ENCODE results near the gene ATP1B1.

The ATP1B1 gene

DNA sequence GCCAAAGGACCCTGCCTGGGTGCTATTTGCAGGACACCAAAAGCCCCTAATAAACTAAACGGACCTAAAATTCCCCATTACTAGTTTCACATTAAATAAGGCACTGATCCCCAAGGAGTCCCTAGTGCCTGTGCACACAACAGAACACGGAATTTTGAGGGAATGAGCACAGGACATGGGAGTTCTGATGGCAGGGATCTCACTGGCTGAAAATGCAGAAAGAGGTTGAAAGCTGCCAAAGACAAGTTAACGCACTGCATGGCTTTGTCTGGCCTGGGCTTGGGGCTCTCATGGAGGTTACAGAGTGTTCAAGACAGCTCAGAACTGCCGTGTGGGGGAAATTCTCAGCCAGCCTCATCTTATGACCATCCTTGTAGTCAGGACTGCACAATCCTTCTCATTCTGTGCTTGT, 15.6 kb upstream of the ATP1B1 start (continued):
- TF ChIP-seq, protein P1, sequence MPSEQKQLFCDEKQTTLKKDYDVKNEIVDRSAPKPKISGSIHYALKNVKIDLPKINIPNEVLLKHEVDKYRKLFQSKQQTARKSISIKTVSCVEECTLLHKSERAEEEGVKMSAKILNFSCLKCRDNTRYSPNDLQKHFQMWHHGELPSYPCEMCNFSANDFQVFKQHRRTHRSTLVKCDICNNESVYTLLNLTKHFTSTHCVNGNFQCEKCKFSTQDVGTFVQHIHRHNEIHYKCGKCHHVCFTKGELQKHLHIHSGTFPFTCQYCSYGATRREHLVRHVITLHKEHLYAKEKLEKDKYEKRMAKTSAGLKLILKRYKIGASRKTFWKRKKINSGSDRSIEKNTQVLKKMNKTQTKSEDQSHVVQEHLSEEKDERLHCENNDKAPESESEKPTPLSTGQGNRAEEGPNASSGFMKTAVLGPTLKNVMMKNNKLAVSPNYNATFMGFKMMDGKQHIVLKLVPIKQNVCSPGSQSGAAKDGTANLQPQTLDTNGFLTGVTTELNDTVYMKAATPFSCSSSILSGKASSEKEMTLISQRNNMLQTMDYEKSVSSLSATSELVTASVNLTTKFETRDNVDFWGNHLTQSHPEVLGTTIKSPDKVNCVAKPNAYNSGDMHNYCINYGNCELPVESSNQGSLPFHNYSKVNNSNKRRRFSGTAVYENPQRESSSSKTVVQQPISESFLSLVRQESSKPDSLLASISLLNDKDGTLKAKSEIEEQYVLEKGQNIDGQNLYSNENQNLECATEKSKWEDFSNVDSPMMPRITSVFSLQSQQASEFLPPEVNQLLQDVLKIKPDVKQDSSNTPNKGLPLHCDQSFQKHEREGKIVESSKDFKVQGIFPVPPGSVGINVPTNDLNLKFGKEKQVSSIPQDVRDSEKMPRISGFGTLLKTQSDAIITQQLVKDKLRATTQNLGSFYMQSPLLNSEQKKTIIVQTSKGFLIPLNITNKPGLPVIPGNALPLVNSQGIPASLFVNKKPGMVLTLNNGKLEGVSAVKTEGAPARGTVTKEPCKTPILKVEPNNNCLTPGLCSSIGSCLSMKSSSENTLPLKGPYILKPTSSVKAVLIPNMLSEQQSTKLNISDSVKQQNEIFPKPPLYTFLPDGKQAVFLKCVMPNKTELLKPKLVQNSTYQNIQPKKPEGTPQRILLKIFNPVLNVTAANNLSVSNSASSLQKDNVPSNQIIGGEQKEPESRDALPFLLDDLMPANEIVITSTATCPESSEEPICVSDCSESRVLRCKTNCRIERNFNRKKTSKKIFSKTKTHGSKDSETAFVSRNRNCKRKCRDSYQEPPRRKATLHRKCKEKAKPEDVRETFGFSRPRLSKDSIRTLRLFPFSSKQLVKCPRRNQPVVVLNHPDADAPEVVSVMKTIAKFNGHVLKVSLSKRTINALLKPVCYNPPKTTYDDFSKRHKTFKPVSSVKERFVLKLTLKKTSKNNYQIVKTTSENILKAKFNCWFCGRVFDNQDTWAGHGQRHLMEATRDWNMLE (tag by site-specific recombination; conservative IDR thresholded peaks at IDR 0.05; ENCODE audit: low read depth), result no peak
- TF ChIP-seq ZNF23 (tag by site-specific recombination; IDR thresholded peaks at IDR 0.05; ENCODE audit: borderline replicate concordance), result no peak

DNA sequence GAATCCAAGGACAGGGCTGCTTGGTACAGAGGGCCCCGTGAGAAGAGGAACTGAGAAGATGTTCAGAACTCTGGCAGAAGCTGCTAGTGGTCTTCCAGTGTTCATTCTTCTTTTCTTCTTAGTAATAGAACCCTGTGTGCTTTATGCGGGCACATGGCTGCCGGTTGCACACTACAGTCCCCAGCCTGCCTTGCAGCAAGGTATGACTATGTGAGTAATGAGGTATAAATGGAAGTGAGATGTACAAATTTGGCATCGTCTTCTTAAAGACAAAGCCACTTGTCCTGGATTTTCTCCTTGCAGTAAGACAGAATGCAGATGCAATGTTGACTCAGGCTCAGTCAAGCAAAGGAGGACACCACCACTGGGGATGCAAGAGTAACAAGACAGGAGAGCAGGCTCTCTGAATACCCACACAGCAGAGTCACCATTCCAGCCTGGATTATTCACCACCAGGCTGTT, 15.0 kb upstream of the ATP1B1 start:
- 0 out of 2 replicates have a peak, but pooled peaks cover 3% of the 10 kb centered on the region for H3K4me1 ChIP-seq (ENCODE audit: control insufficient read depth, insufficient read depth, low read length)
- H3K9me3 ChIP-seq (ENCODE audit: control insufficient read depth, insufficient read depth, low read depth, low read length), result no peaks in the 10 kb centered on the region
- no peak overlapping the region for H3K4me3 ChIP-seq (ENCODE audit: low read depth, low read length)
- H3K36me3 ChIP-seq (ENCODE audit: control insufficient read depth in 2 of 2, insufficient read depth in 1 of 2, low read length in 2 of 2), result no peaks in the 10 kb centered on the region
- CTCF ChIA-PET, result no interaction called here
- no peak overlapping the region for H3K27ac ChIP-seq (ENCODE audit: extremely low read depth, low read depth, low read length)
- POLR2A ChIA-PET, result no interaction called here
- no peak for TF ChIP-seq ZNF175 (tag by site-specific recombination; IDR thresholded peaks at IDR 0.05)

DNA sequence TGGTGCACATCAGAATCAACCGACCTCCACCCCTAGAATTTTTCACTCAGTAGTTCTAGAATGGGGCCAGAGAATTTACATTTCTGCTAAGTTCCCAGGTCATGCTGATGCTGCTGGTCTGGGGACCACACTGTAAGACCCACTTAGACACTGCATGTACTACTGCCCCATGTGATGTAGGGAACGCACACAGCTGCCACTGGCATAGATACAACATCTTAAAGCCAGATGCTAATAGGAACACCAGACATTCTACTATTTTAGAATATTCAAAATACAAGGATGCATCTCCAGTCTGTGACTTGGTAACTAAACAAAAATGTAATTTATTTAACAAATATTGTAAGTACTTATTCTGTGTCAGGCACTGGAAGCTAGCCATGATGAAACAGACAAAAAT, 14.1 kb upstream of the ATP1B1 start:
- 0 out of 2 replicates have a peak, but pooled peaks cover under 1% of the 10 kb centered on the region for H3K4me1 ChIP-seq (ENCODE audit: control insufficient read depth, insufficient read depth, low read length)
- H3K36me3 ChIP-seq (ENCODE audit: control insufficient read depth in 2 of 2, insufficient read depth in 1 of 2, low read length in 2 of 2), result no peaks in the 10 kb centered on the region
- no peak overlapping the region for H3K4me3 ChIP-seq (ENCODE audit: low read depth, low read length)
- no peak overlapping the region for H3K27ac ChIP-seq (ENCODE audit: extremely low read depth, low read depth, low read length)
- no peak for TF ChIP-seq ZNF324 (tag by site-specific recombination; IDR thresholded peaks at IDR 0.05)
- TF ChIP-seq SALL2 (tag by site-specific recombination; IDR thresholded peaks at IDR 0.05; ENCODE audit: borderline replicate concordance), result no peak
- no peak for TF ChIP-seq ZNF423 (tag by site-specific recombination; IDR thresholded peaks at IDR 0.05)
- no peaks in the 10 kb centered on the region for H3K9me3 ChIP-seq (ENCODE audit: control insufficient read depth, insufficient read depth, low read depth, low read length)
- POLR2A ChIA-PET, result no interaction called here
- CTCF ChIA-PET, result no interaction called here

DNA sequence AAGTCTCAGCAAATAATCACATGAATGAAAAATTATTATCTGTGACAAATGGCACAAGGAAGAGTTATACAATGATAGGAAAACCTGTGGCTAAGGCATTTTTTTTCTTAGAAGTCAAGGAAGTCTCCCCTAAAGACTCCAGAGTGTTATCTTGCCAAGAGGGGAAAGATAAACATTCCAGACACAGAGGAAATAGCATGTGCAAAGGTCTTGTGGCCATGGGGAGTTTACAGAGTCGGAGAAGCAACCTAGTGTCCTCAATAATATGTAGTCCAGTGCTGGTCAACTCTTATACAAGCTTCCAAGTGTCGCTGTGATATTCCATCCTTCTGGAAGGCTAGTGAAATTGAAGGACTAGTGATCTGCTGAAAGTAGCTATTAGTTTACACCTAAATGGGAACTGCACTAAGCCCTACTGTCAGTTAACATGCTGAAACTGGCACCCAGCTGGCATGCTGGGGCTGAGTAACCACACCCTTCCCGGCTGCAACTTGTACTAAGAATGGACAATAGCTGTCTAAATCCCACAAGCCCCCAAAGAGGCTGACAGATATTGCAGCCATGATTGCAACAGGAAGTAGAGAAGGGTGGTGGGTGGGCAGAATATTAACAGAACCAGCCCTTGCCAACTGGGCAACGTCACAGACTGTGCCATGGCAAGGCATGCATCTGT, 11.5 kb upstream of the ATP1B1 start:
- ChIA-PET POLR2A (no interaction called here), CTCF (interaction anchor here (0.8 kb wide), 1 partner anchor 859 kb away, joined by 4 read pairs; no protein-coding TSS in a partner anchor)
- H3K27ac ChIP-seq (ENCODE audit: extremely low read depth, low read depth, low read length), result no peak overlapping the region
- no peaks in the 10 kb centered on the region for H3K36me3 ChIP-seq (ENCODE audit: control insufficient read depth in 2 of 2, insufficient read depth in 1 of 2, low read length in 2 of 2)
- H3K4me1 ChIP-seq (ENCODE audit: control insufficient read depth, insufficient read depth, low read length), result no peaks in the 10 kb centered on the region
- TF ChIP-seq ZNF112 (tag by site-specific recombination; IDR thresholded peaks at IDR 0.05) (no peak), SP2 (tag by site-specific recombination; IDR thresholded peaks at IDR 0.05) (no peak), ZNF146 (tag by site-specific recombination; IDR thresholded peaks at IDR 0.05) (no peak), ZNF623 (tag by site-specific recombination; IDR thresholded peaks at IDR 0.05) (0 out of 2 replicates have a peak, but pooled peaks have one; percentile 12)
- H3K9me3 ChIP-seq (ENCODE audit: control insufficient read depth, insufficient read depth, low read depth, low read length), result no peaks in the 10 kb centered on the region
- H3K4me3 ChIP-seq (ENCODE audit: low read depth, low read length), result no peak overlapping the region

- Histone ChIP-seq H3K9me3 (ENCODE audit: control insufficient read depth, insufficient read depth, low read depth, low read length) (no peaks in the 10 kb centered on the region), H3K36me3 (ENCODE audit: control insufficient read depth in 2 of 2, insufficient read depth in 1 of 2, low read length in 2 of 2) (no peaks in the 10 kb centered on the region), H3K4me3 (ENCODE audit: low read depth, low read length) (no peak overlapping the region), H3K4me1 (ENCODE audit: control insufficient read depth, insufficient read depth, low read length) (peaks cover 8% of the 10 kb centered on the region), H3K27ac (ENCODE audit: extremely low read depth, low read depth, low read length) (no peak overlapping the region)
- TF ChIP-seq ZNF626 (tag by site-specific recombination; IDR thresholded peaks at IDR 0.05) (no peak), TCF7L2 (IDR thresholded peaks at IDR 0.05; ENCODE audit: borderline replicate concordance, low read depth, low read length) (no peak), ZNF302 (tag by site-specific recombination; IDR thresholded peaks at IDR 0.05; ENCODE audit: low read depth) (no peak), ZSCAN16 (tag by site-specific recombination; IDR thresholded peaks at IDR 0.05) (no peak), IKZF3 (tag by site-specific recombination; IDR thresholded peaks at IDR 0.05) (no peak), ZNF423 (tag by site-specific recombination; IDR thresholded peaks at IDR 0.05) (no peak), GFI1B (tag by site-specific recombination; IDR thresholded peaks at IDR 0.05) (no peak), ZNF560 (tag by site-specific recombination; IDR thresholded peaks at IDR 0.05; ENCODE audit: borderline replicate concordance) (no peak)
- TF ChIP-seq, protein P2, sequence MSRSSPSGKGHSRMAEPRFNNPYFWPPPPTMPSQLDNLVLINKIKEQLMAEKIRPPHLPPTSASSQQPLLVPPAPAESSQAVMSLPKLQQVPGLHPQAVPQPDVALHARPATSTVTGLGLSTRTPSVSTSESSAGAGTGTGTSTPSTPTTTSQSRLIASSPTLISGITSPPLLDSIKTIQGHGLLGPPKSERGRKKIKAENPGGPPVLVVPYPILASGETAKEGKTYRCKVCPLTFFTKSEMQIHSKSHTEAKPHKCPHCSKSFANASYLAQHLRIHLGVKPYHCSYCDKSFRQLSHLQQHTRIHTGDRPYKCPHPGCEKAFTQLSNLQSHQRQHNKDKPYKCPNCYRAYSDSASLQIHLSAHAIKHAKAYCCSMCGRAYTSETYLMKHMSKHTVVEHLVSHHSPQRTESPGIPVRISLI (tag by site-specific recombination; IDR thresholded peaks at IDR 0.05), result no peak
- TF ChIP-seq, protein P3, sequence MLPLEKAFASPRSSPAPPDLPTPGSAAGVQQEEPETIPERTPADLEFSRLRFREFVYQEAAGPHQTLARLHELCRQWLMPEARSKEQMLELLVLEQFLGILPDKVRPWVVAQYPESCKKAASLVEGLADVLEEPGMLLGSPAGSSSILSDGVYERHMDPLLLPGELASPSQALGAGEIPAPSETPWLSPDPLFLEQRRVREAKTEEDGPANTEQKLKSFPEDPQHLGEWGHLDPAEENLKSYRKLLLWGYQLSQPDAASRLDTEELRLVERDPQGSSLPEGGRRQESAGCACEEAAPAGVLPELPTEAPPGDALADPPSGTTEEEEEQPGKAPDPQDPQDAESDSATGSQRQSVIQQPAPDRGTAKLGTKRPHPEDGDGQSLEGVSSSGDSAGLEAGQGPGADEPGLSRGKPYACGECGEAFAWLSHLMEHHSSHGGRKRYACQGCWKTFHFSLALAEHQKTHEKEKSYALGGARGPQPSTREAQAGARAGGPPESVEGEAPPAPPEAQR (tag by site-specific recombination; IDR thresholded peaks at IDR 0.05), result no peak
- ChIA-PET POLR2A (no interaction called here), CTCF (no interaction called here)
Observed at GRCh38 chr1:169098380-169098779, 8.1 kb upstream of the ATP1B1 start.
